ENCODE results near the gene C4orf54. TPM values are rescaled to one million over a fixed set of nuclear protein-coding genes. Genes with fewer than 3 reads are reported as not detected.

C4orf54 gene
- total and polyA plus RNA-seq, 10 of the 15 experiments (the other 5 are each of a cell fraction or from before 2014, with no cell fraction given), result 0.01 TPM; not detected in 9

GRCh38 chr4:99635601-99636000, 22.0 kb downstream of the C4orf54 start (continued):
- TF ChIP-seq MEF2A (IDR thresholded peaks at IDR 0.05; ENCODE audit: insufficient read depth, low read depth, low read length), result no peak
- TF ChIP-seq POLR2A (IDR thresholded peaks at IDR 0.05; ENCODE audit: low read depth, low read length), result no peak
- TF ChIP-seq STAT3 (IDR thresholded peaks at IDR 0.05; ENCODE audit: low read depth, low read length), result no peak
- no peak for TF ChIP-seq HDGF (IDR thresholded peaks at IDR 0.05)

DNA sequence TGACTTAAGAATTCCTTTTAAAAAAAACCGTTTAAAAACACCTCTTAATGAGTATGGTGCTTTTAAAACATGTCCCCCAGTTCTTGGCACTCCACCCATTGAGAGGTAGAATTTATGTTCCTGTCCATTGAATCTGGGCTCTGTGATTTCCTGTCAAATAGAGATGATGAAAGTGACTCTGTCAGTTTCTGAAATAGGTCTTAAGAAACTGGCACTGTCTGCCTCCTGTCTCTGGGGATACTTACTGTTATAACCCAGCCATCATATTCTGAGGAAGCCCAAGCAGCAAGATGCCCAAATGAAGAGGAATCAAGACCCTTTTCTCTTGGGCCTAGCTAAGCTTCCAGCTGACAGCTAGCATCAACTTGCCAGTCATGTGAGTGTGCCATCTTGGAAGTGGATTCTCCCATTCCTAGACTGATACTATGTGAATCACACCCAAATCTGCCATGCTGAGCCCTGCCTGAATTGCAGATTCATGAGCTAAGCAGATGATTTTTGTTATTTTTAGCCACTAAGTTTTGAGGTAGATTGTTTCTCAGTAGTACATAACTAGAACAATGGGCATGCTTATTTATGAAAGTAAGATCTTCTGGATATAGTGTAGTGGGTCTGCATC, 22.8 kb downstream of the C4orf54 start:
- Histone ChIP-seq H2AFZ (ENCODE audit: control insufficient read depth, low read depth, low read length) (no peak overlapping the region), H3K27me3 (replicated peaks in 1 of 2; ENCODE audit: control insufficient read depth in 2 of 2, insufficient read depth in 2 of 2, low read length in 1 of 2) (no peaks in the 10 kb centered on the region), H3K9ac (ENCODE audit: control insufficient read depth, insufficient read depth, low read length) (no peak overlapping the region), H3K4me1 (ENCODE audit: control insufficient read depth, insufficient read depth, low read length) (no peaks in the 10 kb centered on the region), H4K20me1 (ENCODE audit: control insufficient read depth, insufficient read depth) (no peaks in the 10 kb centered on the region), H3K27ac (ENCODE audit: control insufficient read depth, insufficient read depth) (no peak overlapping the region), H3K4me2 (ENCODE audit: control insufficient read depth, insufficient read depth) (no peak overlapping the region), H3K79me2 (ENCODE audit: control insufficient read depth, insufficient read depth, low read length) (no peaks in the 10 kb centered on the region), H3K36me3 (ENCODE audit: control insufficient read depth in 2 of 2, insufficient read depth in 2 of 2, low read length in 1 of 2) (no peaks in the 10 kb centered on the region), H3K4me3 (no peak overlapping the region), H3K9me3 (replicated peaks; ENCODE audit: control insufficient read depth, insufficient read depth, low read length) (no peaks in the 10 kb centered on the region)
- 0% methylated on average over 1 of the region's 1 CpG for WGBS (ENCODE audit: insufficient coverage, insufficient replicate concordance, low lambda C conversion rate, missing lambda C conversion rate)
- DNase-seq (ENCODE audit: low read depth, low spot score) (no peak), FAIRE-seq (no peak), ATAC-seq (no peak)
- CTCF ChIA-PET, result no interaction called here
- SMC1A ChIA-PET (ENCODE audit: uncharacterized antibody, unreplicated experiment), result no interaction called here
- POLR2A ChIA-PET, result no interaction called here
- BruUV-seq (replicated peaks), result no TSS peak
- in situ Hi-C loops (cut with MboI), result no loop called here
- intact Hi-C loops (cut with micrococcal nuclease; ENCODE audit: unreplicated experiment), result no loop called here
- TF ChIP-seq SPI1 (IDR thresholded peaks at IDR 0.05; ENCODE audit: borderline replicate concordance, insufficient read depth, low read depth, low read length), result no peak
- TF ChIP-seq ZNF592 (IDR thresholded peaks at IDR 0.05), result no peak
- TF ChIP-seq CREM (IDR thresholded peaks at IDR 0.05; ENCODE audit: low read depth), result no peak
- TF ChIP-seq RFX5 (IDR thresholded peaks at IDR 0.05; ENCODE audit: low read depth, low read length), result no peak
- no peak for TF ChIP-seq POLR2AphosphoS5 (IDR thresholded peaks at IDR 0.05; ENCODE audit: low read length)
- no peak for TF ChIP-seq RUNX3 (IDR thresholded peaks at IDR 0.05; ENCODE audit: low read length)
- no peak for TF ChIP-seq POLR2A (IDR thresholded peaks at IDR 0.05; ENCODE audit: low read depth, low read length)
- TF ChIP-seq MTA2 (IDR thresholded peaks at IDR 0.05; ENCODE audit: low read depth), result no peak
- TF ChIP-seq, protein P1, sequence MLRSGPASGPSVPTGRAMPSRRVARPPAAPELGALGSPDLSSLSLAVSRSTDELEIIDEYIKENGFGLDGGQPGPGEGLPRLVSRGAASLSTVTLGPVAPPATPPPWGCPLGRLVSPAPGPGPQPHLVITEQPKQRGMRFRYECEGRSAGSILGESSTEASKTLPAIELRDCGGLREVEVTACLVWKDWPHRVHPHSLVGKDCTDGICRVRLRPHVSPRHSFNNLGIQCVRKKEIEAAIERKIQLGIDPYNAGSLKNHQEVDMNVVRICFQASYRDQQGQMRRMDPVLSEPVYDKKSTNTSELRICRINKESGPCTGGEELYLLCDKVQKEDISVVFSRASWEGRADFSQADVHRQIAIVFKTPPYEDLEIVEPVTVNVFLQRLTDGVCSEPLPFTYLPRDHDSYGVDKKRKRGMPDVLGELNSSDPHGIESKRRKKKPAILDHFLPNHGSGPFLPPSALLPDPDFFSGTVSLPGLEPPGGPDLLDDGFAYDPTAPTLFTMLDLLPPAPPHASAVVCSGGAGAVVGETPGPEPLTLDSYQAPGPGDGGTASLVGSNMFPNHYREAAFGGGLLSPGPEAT (IDR thresholded peaks at IDR 0.05; ENCODE audit: low read depth), result no peak
- no peak for TF ChIP-seq PAX8 (IDR thresholded peaks at IDR 0.05)
- TF ChIP-seq SMC3 (IDR thresholded peaks at IDR 0.05; ENCODE audit: borderline replicate concordance, low read length), result no peak
- RAD21 ChIA-PET (ENCODE audit: unreplicated experiment), result no interaction called here
